Stimulated activated CD4-positive, alpha-beta T cell treated with anti-CD3 and anti-CD28 coated beads, Interleukin-1b, Interleukin-23, amount 100 ng/mL, for 4 hours (primary cell): ENCODE measurements around the gene CLMP.
"Not testable (repeated sequence)": the region's sequence is repeated elsewhere in the genome, so short reads cannot be mapped to it uniquely, and the experiment has no call there.

ENCODE experiments used
- DNase-seq, 2 donors: peaks; one replicate each; pipeline ENCODE4 v3.0.0-alpha.2; 2020; ENCODE audit warnings: low read depth in 2 of 2

Gene CLMP

GRCh38 chr11:123217897-123218296, 22.8 kb upstream of the CLMP start:
- no peak for DNase-seq

- DNase-seq, result no peak
These were observed 21.2 kb upstream of the CLMP start for GRCh38 chr11:123216249-123216648.

GRCh38 chr11:123214940-123215339, 19.9 kb upstream of the CLMP start:
- no peak for DNase-seq

GRCh38 chr11:123214396-123214795, 19.3 kb upstream of the CLMP start:
- no peak for DNase-seq

- DNase-seq, result no peak
These were observed 18.3 kb upstream of the CLMP start for GRCh38 chr11:123213307-123213771.

- no peak for DNase-seq
These were observed 17.4 kb upstream of the CLMP start for GRCh38 chr11:123212406-123212805.

- no peak for DNase-seq
These were observed 16.9 kb upstream of the CLMP start for GRCh38 chr11:123211981-123212380.

- DNase-seq, result no peak
These were observed 16.3 kb upstream of the CLMP start for GRCh38 chr11:123211149-123211852.

- no peak for DNase-seq
These were observed 14.5 kb upstream of the CLMP start for GRCh38 chr11:123209591-123209990.

GRCh38 chr11:123206791-123207434, 11.9 kb upstream of the CLMP start:
- no peak for DNase-seq

- DNase-seq, result not testable (repeated sequence)
These were observed 11.0 kb upstream of the CLMP start for GRCh38 chr11:123206055-123206454.

- no peak for DNase-seq
These were observed 8.9 kb upstream of the CLMP start for GRCh38 chr11:123203934-123204333.

GRCh38 chr11:123203471-123203870, 8.4 kb upstream of the CLMP start:
- no peak for DNase-seq

- no peak for DNase-seq
These were observed 7.4 kb upstream of the CLMP start for GRCh38 chr11:123202155-123203151.

GRCh38 chr11:123200264-123200663, 5.2 kb upstream of the CLMP start:
- DNase-seq, result no peak

- no peak for DNase-seq
These were observed 2.7 kb upstream of the CLMP start for GRCh38 chr11:123197711-123198110.

- DNase-seq, result no peak
These were observed 1.1 kb upstream of the CLMP start for GRCh38 chr11:123196060-123196714.

GRCh38 chr11:123194337-123195187, 486 bp downstream of the CLMP start:
- DNase-seq, result no peak

GRCh38 chr11:123193742-123194141, 1.3 kb downstream of the CLMP start:
- no peak for DNase-seq

- no peak for DNase-seq
These were observed 3.1 kb downstream of the CLMP start for GRCh38 chr11:123191939-123192338.

GRCh38 chr11:123190518-123190917, 4.5 kb downstream of the CLMP start:
- DNase-seq, result no peak
